HG03135 (cell line): ENCODE results near the gene PLA2G4B.

Experiments used
- ATAC-seq: cut with Tn5 transposase; IDR thresholded peaks from one replicate; pipeline ENCODE4 v1.9.1; 2021; ENCODE audit warnings: mild to moderate bottlenecking, moderate library complexity; ENCODE audit not compliant: unreplicated experiment

Gene PLA2G4B

DNA sequence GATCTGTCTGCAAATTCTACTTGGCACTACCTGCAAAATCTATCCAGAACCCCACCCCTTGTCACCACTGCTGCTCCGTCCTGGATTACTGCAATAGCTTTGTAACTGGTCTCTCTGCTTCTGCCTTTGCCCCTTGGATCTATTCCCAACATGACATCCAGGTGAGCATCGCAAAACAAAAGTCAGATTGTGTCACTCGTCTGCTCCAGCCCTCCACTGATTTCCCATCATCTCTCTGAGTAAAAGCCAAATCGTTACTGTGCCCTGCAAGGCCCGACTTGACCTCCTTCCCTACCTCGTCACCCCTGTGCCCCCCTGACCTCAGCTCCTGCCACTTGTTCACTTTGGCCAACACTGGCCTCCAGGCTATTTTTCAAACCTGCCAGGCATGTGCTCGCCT, 45.8 kb downstream of the PLA2G4B start:
- ATAC-seq: no peak

DNA sequence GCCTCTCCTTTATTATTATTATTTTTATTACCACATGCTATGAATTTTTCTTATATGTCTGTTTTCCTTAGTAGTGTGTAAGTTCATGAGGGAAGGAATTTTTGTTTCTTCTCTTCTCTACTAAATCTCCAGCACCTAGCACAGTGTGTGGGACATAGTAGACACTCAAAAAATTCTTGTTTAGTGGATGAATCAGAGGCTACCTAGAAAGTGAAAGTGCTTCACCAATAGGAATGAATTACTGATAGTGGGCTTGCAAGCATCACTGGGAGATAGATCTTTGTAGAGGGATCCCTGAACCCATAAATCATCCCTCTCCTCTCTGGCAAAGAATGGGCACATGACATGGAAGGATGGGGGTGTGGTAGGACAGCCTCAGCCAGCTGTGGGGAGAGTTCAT, 46.7 kb downstream of the PLA2G4B start:
- ATAC-seq: no peak

DNA sequence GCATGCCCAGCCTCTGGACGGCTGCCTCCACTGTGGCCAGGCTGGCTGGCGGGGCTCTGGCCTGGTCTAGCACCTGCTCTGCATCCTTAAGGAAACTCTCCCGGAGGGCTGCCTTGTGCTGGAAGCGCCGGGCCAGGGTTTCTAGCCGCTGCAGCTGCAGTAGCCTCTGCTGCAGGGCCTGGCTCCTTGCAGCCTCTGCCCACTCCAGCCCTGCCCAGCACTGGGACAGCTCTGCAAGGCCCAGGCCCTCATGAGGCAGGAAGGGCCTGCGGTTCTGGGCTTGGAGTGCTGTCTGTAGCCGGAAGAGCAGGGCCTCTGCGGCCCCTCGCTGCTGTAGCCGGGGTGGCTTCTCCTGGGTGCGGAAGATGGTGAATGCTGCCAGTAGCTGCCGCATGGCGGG, 47.2 kb downstream of the PLA2G4B start:
- ATAC-seq: no peak

DNA sequence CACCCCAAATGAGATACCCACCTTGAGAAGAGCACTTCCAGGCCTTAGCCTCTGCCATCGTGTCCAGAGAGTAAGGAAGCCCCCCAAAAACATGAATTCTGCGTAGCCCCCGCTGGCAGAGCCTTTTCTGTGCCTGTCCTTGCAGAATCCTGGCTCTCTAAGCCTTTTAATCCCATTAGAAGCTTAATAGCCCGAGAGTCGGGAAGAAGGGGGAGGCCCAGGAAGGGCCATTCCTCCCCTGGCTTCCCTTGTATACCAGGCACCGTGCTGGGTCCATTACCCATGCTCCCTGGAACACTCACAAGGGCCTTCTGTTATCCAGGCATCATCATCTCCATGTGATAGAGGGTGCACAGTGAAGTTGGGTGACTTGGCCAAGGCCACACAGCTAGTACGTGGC, 48.1 kb downstream of the PLA2G4B start:
- ATAC-seq: no peak

DNA sequence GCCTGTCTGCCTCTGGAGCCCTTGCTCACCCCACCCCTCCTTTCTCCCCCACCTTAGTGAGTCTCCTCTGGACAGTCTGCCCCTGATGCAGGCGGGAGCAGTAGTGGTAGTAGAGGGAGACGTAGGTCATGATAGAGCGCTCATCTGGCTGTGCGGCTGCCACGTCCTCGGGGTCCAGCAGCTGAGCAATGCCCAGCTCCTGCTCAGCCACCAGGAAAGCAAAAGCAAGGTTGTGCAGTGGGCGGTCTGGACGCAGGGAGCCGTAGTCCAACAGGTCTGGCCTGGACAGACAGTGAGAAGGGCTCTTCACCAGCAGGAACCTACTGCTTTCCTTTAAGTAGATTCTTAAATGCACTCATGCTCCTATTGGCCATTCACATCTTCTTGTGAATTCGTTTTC, 48.5 kb downstream of the PLA2G4B start:
- no peak for ATAC-seq

DNA sequence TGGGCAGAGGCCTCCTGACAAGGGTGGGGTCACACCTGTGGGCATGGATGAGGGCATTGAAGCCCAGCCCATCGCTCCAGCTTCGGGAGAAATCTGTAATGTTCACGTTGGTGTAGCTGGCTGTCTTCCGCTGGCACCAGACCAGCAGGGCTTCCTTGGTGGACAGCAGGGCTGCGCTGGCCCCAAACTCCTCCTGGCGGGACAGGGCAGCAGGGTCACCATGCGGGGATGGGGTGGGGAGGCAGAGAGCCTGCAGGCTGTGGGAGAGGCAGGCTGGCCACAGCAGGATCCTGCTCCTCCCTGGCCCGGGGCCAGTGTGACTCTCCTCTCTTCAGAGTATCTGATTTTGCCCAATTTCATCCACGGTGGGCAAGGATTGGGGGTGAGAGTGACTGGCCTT, 49.2 kb downstream of the PLA2G4B start:
- ATAC-seq: no peak

DNA sequence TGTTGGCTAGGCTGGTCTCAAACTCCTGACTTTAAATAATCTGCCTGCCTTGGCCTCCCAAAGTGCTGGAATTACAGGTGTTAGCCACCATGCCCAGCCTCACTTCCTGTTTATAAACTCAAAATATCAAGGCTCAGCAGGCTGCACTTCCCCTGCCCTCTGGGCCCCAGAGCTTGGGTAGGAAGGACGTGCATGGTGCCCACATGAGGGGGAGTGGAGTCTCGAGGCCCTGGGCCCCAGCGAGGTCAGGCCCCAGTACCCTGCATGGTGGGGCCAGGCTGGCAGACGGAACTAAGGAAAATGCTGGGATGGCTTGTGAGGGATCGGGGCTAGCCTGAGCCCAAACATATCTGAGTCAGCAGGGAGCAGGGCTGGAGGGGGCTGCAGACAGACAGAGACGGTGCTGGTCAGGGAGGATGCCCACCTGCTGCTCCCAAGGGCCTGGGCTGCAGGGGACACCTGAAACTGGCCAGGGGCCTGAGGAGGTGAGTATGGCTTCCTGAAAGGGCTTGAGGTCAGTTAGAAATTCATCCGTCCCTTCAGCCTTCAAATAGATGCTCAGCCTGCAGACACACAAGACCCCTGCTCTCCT, 50.1 kb downstream of the PLA2G4B start:
- no peak for ATAC-seq

DNA sequence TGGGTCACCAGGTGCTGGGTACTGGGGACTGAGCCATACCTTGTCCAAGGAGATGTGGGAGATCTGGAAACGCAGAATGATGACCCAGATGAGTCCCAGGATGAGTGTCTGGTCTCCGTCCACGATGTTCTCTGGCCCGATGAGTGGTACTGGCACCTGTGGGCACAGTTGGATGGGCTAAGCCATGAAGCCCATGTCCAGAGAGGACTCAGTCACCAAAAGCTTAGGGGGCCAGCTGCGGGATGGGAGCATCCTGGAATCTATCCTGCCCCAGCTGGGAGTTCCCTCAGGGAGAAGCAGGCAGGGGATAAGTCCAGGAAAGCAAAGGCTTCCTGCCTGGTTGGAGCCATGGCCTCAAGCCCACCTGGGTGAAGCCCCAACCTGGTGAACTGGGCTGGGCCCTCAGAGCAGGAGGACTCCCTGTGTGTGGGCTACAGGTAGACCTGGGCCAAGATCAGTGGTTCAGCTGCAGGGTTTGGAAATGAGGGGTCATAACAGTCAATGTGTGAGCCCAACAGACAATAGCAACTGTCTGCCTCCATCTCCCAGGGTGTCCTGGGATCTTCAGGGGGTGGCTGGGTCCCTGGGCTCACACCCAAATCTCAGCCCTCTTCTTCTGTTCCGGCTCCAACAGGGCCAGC, 51.5 kb downstream of the PLA2G4B start:
- no peak for ATAC-seq

DNA sequence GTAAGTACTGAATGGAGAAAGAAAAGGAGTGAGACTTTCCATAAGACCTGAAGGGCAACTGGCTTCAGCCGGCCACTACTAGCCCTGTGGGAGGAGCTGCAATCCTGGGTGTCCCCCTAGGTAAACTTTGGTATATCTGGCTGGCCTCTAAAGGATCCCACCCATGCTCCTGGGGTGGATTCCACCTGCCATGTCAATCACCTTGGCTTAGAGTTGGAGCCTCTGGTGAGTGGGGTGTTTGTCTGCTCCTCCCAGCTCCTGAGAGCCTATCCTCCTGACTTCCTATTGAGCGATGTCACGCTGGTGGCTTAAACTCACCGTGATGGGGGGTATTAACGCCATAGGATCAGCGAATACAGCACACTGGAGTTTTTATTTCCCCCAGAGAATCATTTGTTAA, 52.6 kb downstream of the PLA2G4B start:
- ATAC-seq: no peak

DNA sequence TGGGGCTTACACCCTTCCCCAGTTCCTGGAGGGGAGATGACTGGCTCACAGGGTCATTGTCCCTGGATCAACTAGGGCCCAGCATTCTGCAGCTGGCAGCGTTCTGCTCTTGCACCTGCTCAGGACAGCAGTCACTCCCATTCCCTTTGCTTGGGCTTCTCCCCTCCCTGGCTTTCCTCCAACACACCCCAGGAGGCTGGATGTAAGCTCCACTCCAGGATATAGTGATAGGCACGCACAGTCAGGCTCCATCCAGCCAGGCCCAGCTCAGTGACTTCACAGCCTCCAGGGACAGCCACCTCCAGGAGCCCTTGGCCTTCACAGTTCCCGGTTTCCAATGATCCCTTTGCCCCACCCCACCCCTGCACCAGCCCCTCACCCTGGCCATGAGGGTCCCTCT, 53.3 kb downstream of the PLA2G4B start:
- ATAC-seq: no peak

DNA sequence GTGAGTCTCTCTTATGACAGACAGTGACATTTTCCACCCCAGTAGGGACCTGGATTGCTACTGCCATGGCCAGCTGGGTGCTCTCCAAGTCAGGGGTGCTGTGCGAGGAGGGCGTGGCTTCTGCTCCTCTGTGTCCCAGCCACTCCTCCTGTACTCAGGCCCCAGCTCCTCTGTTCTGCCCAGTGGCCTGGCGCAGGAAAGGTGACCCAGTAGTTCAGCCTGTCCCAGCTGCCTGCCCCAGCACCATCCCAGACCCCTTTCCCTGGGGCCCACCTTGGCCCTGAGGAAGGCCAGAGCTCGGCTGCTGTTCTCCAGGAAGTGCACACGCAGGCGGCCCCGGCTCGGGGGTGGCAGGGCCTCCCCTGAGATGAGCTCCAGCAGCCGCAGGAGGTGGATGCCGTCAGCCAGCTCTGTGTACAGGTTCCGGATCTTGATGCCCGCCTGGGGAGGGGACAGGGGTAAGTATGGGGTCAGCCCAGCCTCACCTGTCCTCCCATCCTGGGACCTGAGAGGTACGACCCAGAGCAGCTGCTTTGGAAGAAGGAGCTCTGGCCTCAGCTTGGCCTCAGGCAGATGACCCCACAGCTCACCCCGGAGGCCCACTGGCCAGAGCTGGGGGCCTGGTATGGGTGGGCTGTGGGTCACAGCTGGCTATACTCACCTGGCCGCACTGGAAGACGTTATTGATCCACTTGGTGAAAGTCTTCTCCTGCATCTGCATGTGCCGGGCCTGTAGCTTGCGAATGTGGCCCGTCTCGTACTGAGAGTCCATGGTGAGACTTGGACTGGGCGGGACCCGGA, 54.2 kb downstream of the PLA2G4B start:
- no peak for ATAC-seq

DNA sequence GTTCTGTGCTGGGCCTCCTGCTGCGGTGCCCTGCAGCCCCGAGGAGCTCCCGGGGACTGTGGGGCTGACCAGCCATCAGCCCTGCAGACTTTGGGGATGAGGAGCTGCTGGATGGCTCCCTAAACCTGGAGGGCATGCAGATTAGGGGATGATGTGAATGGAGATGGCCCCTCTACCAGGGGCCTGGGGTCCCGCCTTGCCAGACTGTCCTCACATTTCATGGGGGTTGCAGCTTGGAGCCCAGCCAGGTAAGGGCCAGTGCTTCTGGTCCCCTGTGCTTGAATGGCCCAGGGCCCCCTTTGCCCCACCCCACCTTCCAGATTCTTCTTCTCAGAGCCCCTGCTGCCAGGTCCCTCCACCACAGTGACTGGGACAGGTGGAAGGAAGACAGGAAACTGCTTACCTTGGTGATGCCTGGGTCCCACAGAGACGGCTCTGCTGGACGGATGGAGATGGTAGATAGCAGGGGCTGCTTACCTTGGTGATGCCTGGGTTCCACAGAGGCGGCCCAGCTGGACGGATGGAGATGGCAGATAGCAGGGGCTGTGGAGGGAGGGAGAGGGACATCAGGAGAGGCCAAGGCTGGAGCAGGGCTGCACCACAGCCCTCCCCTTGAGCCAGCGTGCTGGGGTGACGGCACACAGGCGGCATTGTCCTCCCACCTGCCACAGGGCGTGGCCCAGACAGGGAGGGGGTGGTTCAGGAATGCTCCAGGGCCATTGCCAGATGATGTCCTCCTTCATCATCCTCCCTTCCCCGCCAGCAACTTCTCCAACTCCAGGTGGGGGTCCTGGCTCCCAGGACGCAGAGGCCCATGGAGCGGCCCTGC, 55.0 kb downstream of the PLA2G4B start, which contains the start of gene SPTBN5:
TSS of gene SPTBN5 (minus strand) at position 632 of the 829 bp plus-strand sequence. CDS start at position 76, 556 bp downstream.
- ATAC-seq: no peak

DNA sequence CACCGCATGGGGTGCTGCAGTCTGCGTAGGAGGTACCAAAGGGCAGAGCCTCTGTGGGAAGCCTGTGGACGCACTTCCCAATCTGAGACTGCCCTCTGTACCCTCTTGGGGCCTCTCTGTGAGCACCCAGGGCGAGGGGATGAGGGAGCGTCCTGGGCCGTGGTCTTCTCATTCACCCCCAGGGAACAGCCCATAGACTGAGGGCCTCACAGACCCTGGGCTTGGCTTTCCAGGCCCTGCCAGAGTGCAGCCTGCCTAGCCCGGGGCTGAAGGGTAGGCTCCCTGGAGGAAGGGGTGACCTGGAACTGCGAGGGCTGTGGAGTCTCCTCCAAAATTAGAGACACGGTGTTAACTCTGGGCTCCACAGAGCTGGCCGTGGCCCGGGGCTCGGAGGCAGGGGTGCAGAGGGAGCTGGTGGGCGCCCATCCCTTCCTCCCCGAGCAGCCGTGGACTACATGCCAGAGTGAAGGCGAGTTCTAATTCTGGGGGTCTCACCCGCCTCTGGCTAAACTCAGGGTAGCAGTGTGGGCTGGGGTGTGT, 55.7 kb downstream of the PLA2G4B start:
- ATAC-seq: no peak

DNA sequence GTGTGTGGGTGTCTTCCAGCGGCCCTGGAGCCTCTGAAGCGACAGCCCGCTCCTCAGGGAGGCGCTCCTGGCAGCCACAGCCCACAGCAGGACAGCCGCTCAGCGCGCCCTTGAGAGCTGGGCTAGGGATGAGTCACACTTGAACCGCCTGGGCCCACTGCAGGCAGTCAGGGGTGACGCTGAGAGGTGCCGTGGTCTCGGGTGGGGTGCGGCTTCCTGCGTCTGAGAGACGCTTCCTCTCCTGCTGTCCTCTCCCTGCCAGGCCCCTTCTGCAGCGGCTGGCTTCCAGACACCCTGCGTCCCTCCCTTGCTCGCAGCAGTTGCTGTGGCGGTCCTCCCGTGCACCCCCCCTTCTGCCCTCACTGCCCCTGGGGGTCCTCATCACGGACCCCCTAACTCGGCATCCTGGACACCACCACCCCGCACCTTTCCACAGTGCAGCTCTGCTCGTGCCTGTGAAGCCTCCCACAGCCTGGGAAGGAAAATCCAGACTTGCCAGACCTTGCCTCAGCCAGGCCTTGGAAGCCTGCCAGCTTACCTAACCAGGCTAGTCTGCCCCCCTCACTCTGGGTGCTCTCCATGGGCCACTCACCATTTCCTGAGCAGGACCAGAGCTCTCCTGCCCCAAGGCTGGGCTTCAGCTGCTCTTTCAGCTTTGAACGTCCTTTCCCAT, 56.3 kb downstream of the PLA2G4B start:
- peak; percentile 79 for ATAC-seq

DNA sequence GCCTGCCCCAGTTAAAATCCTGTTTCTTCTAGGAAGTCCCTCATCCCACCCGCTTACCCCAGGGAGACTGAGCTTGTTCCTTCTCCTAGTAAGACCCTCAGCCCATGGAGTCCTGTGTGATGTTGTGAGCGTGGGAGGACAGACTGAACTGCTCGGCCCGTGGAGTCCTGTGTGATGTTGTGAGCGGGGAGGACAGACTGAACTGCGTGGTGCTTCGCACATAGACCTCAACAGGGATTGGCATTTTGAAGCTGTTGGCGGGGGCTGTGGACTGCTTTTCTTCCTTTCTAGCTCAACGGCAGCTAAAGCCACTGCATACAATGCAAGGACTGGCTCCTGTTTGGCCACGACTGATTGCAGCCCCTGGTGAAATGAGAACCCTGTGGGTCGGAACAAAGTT, 56.8 kb downstream of the PLA2G4B start:
- ATAC-seq: no peak

DNA sequence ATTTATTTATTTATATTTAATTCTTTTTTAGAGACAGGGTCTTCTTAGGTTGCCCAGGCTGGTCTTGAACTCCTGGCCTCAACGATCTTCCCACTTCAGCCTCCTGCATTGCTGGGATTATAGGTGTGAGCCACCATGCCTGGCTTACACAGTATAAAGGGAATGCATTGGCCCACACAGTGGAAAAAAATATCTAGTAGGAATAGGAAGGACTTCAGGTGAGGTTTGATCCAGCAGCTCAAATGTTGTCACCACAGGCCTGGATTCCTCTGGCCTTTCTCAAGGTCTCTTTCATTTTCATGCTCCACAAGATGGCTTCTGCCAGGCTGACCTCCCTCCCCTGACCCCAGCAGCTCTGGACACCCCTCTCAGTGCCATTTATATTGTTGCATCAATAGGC, 57.3 kb downstream of the PLA2G4B start:
- no peak for ATAC-seq

DNA sequence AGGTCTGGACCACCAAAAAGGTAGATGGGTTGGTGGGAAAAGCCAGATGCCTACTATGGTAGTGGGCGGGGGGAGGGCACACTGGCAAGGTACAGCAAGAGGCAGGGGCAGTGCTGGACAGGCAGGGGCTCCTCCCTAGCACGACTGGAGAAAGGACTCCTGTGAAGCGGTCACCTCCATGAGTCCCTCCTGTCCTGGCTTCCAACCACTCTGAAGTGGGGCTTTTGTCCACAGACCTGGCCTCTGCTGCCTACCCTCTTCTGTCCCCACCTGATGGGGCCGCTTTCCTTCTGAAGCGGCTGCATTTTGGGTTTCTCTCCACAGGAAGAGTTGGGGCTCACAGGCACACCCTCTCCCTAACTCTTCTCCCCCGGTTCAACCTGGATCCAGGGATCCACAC, 57.9 kb downstream of the PLA2G4B start:
- ATAC-seq: no peak

DNA sequence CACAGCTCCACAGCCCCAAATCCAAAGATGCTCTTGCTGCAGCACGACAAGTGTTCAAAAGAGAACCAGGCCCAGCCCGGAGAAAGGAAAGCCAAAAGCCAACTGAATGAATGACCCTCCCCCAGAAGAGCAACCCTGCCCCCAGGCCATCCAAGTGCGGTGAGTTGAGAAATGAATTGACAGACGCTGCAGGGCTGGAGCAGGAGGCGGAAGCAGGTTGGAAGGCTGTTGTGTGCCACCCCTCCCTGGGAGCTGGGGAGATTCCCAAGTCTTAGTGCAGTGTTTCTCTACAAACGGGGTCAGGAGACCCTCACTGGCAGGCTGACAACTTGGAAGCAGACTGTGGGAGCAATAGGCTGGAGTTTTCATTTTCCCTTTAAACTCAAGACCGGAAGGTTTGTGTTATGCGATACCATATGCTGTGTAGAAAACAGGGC, 58.7 kb downstream of the PLA2G4B start:
- no peak for ATAC-seq
